Spleen (tissue), 11 donors: ENCODE results near the gene KRTAP2-2. TPM values are rescaled to one million over a fixed set of nuclear protein-coding genes. Genes with fewer than 3 reads are reported as not detected.
"Not testable (repeated sequence)": the region's sequence is repeated elsewhere in the genome, so short reads cannot be mapped to it uniquely, and the experiment has no call there.

Experiments
- DNase-seq: peaks from one replicate; pipeline ENCODE4 v3.0.0-alpha.2; 2020
- H3K27ac ChIP-seq, 8 donors: fragments of 200-600 bp; sonication (generic) in 7 of 8; 1 replicate in 4 of 8; 2 replicates in 4 of 8; pipeline versions ENCODE4 v1.5.0 to v1.8.0; 2016 to 2021; ENCODE audit warnings: inconsistent platforms in 4 of 8, mild to moderate bottlenecking in 4 of 8, moderate library complexity in 1 of 8
- H3K27me3 ChIP-seq, 7 donors: fragments of 200-600 bp; sonication (generic) in 6 of 7; replicated peaks in 1 of 7; 1 replicate in 4 of 7; 2 replicates in 3 of 7; pipeline versions ENCODE4 v1.5.0 to v1.8.0; 2016 to 2021; ENCODE audit warnings: inconsistent platforms in 3 of 7, mild to moderate bottlenecking in 1 of 7
- H3K36me3 ChIP-seq, 6 donors: fragments of 200-600 bp; sonication (generic) in 5 of 6; 1 replicate in 4 of 6; 2 replicates in 2 of 6; pipeline versions ENCODE4 v1.5.0 to v1.8.0; 2016 to 2021; ENCODE audit warnings: inconsistent platforms in 2 of 6
- H3K4me1 ChIP-seq, 6 donors: fragments of 200-600 bp; sonication (generic) in 5 of 6; 1 replicate in 3 of 6; 2 replicates in 3 of 6; pipeline versions ENCODE4 v1.5.0 to v1.8.0; 2016 to 2021; ENCODE audit warnings: inconsistent platforms in 3 of 6
- H3K4me3 ChIP-seq, 8 donors: fragments of 200-600 bp; sonication (generic) in 7 of 8; 1 replicate in 4 of 8; 2 replicates in 4 of 8; pipeline versions ENCODE4 v1.5.0 to v1.8.0; 2016 to 2021; ENCODE audit warnings: inconsistent platforms in 4 of 8, mild to moderate bottlenecking in 4 of 8, moderate library complexity in 2 of 8
- H3K9me3 ChIP-seq, 8 donors: fragments of 200-600 bp; sonication (generic) in 7 of 8; 1 replicate in 4 of 8; 2 replicates in 4 of 8; pipeline versions ENCODE4 v1.5.0 to v1.8.0; 2016 to 2021; ENCODE audit warnings: inconsistent platforms in 4 of 8
- CTCF ChIP-seq, 11 experiments: fragments of 200-600 bp in 7 of 11; fragments of 450-650 bp in 4 of 11; sonication (generic) in 4 of 11; IDR thresholded peaks in 8 of 11; conservative IDR thresholded peaks in 3 of 11; 1 replicate in 7 of 11; 2 replicates in 4 of 11; pipeline versions ENCODE4 v1.4.0 to v1.8.0; 2016 to 2021; ENCODE audit warnings: antibody characterized with exemption in 11 of 11, inconsistent platforms in 4 of 11, mild to moderate bottlenecking in 1 of 11
- POLR2A ChIP-seq, 3 donors: fragments of 450-650 bp; IDR thresholded peaks; one replicate each; pipeline ENCODE4 v1.5.1; 2017; ENCODE audit warnings: antibody characterized with exemption in 3 of 3, mild to moderate bottlenecking in 1 of 3
- POLR2AphosphoS5 ChIP-seq, 3 donors: sonication (generic); formaldehyde crosslinking; IDR thresholded peaks; one replicate each; pipeline ENCODE4 v1.5.1; 2017; ENCODE audit warnings: antibody characterized with exemption in 3 of 3
- WGBS, 5 donors: extraction: QIAGEN DNeasy Blood & Tissue Kit in 3 of 5; methylation state at CpG; one replicate each; pipeline versions ENCODE4 v1.1.5 to v1.1.7; 2013 to 2018; 5-methylcytosine and 5-hydroxymethylcytosine counted together
- intact Hi-C: fragments of 100-400 bp; cut with DNase I; formaldehyde crosslinking; loops from one replicate; pipeline ENCODE4 v1.15.0; 2023; ENCODE audit warnings: low total_unique reads
- polyA plus RNA-seq, 3 donors: library from polyadenylated mRNA; stranded (reverse); fragments of 200-250 nt; gene quantifications; one replicate each; pipeline ENCODE4 v1.2.1, GENCODE V29; 2013
- total RNA-seq, 7 donors: library from RNA; depleted of rRNA in 3 of 7; stranded (reverse); fragments of >200 nt in 3 of 7; fragmentation: NEBNext Ultra II Directional in 4 of 7; extraction: Animal tissue kit (Norgen Biotek cat#: 25700) in 4 of 7; gene quantifications; one replicate each; pipeline versions ENCODE4 v1.1.0 to v1.2.1, GENCODE V29; 2016 to 2021
- donor health status: healthy with polysubstance abuse.
- donor health status: DM: no; HTN: no; CAD: no; lungs with moderate emphysema.
- donor health status: DM: no; HTN: no; CAD: no.
- donor health status: Bipolar disorder and iron deficiency.
- donor health status: healthy.
- donor health status: DM: no; HTN: no; CAD: no.
- donor health status: DM: yes; HTN: yes; CAD: no.

Gene KRTAP2-2
- total and polyA plus RNA-seq, 10 donors: not detected

- no peaks in the 10 kb centered on the region for H3K4me1 ChIP-seq
- no peak for DNase-seq
- WGBS, 5 donors: 90 to 100% (median 95%) methylated on average over 1 of the region's 1 CpG
Observed at GRCh38 chr17:41057547-41057946, 2.5 kb upstream of the KRTAP2-2 start.

GRCh38 chr17:41054556-41054955 lies 474 bp downstream of the KRTAP2-2 start:
- intact Hi-C loops: not testable (repeated sequence)

More at GRCh38 chr17:41057547-41057946, 2.5 kb upstream of the KRTAP2-2 start:
- intact Hi-C loops: no loop called here
- TF ChIP-seq CTCF (IDR thresholded peaks at IDR 0.05 in 8 of 11, conservative IDR thresholded peaks at IDR 0.05 in 3 of 11): no peak
- no peak for TF ChIP-seq POLR2AphosphoS5 (IDR thresholded peaks at IDR 0.05)
- no peak for TF ChIP-seq POLR2A (IDR thresholded peaks at IDR 0.05)
- Histone ChIP-seq H3K27ac (no peak overlapping the region), H3K9me3 (peaks cover 0 to 10% (median 3%) of the 10 kb centered on the region in 8 donors), H3K36me3 (no peaks in the 10 kb centered on the region), H3K4me3 (no peak overlapping the region), H3K27me3 (peaks cover 0 to 56% (median 7%) of the 10 kb centered on the region in 7 donors)

GRCh38 chr17:41054025-41054424 lies 1.0 kb downstream of the KRTAP2-2 start:
- 89 to 93% (median 91%) methylated on average over 4 of the region's 4 CpGs for WGBS, 5 donors
- intact Hi-C loops: no loop called here
- H3K27me3 ChIP-seq: peaks cover 0 to 41% (median 2%) of the 10 kb centered on the region in 7 donors
- no peak overlapping the region for H3K27ac ChIP-seq
- H3K4me1 ChIP-seq: no peaks in the 10 kb centered on the region
- DNase-seq: no peak
- peaks cover 0 to 10% (median 3%) of the 10 kb centered on the region in 8 donors for H3K9me3 ChIP-seq
- H3K4me3 ChIP-seq: no peak overlapping the region
- no peak for TF ChIP-seq POLR2AphosphoS5 (IDR thresholded peaks at IDR 0.05)
- TF ChIP-seq POLR2A (IDR thresholded peaks at IDR 0.05): no peak
- TF ChIP-seq CTCF (IDR thresholded peaks at IDR 0.05 in 8 of 11, conservative IDR thresholded peaks at IDR 0.05 in 3 of 11): no peak
- H3K36me3 ChIP-seq: no peaks in the 10 kb centered on the region

More at GRCh38 chr17:41054556-41054955, 474 bp downstream of the KRTAP2-2 start:
- 74 to 82% (median 79%) methylated on average over 7 to 9 of the region's 9 CpGs for WGBS, 5 donors
- not testable (repeated sequence) for H3K27ac ChIP-seq, H3K9me3 ChIP-seq, DNase-seq, H3K36me3 ChIP-seq, H3K4me1 ChIP-seq, H3K4me3 ChIP-seq
- peaks cover 0 to 46% (median 0%) of the 10 kb centered on the region in 7 donors for H3K27me3 ChIP-seq

- no peak for TF ChIP-seq POLR2A (IDR thresholded peaks at IDR 0.05)
- TF ChIP-seq POLR2AphosphoS5 (IDR thresholded peaks at IDR 0.05): no peak
- no peak for TF ChIP-seq CTCF (IDR thresholded peaks at IDR 0.05 in 8 of 11, conservative IDR thresholded peaks at IDR 0.05 in 3 of 11)
- H3K4me1 ChIP-seq: no peaks in the 10 kb centered on the region
Observed at GRCh38 chr17:41052566-41052965, 2.5 kb downstream of the KRTAP2-2 start.

GRCh38 chr17:41049110-41049509 lies 5.9 kb downstream of the KRTAP2-2 start:
- intact Hi-C loops: no loop called here
- 31 to 62% (median 39%) methylated on average over 2 of the region's 2 CpGs for WGBS, 5 donors
- H3K9me3 ChIP-seq: no peaks in the 10 kb centered on the region
- TF ChIP-seq CTCF (IDR thresholded peaks at IDR 0.05 in 8 of 11, conservative IDR thresholded peaks at IDR 0.05 in 3 of 11) (no peak), POLR2AphosphoS5 (IDR thresholded peaks at IDR 0.05) (no peak), POLR2A (IDR thresholded peaks at IDR 0.05) (no peak)
- peaks cover 0 to 38% (median 9%) of the 10 kb centered on the region in 7 donors for H3K27me3 ChIP-seq
- H3K36me3 ChIP-seq: no peaks in the 10 kb centered on the region
- no peak overlapping the region for H3K27ac ChIP-seq
- no peaks in the 10 kb centered on the region for H3K4me1 ChIP-seq
- DNase-seq: no peak
- no peak overlapping the region for H3K4me3 ChIP-seq

More at GRCh38 chr17:41052566-41052965, 2.5 kb downstream of the KRTAP2-2 start:
- Histone ChIP-seq H3K27ac (no peak overlapping the region), H3K27me3 (peaks cover 0 to 39% (median 9%) of the 10 kb centered on the region in 7 donors), H3K4me3 (no peak overlapping the region), H3K9me3 (peaks cover 0 to 5% (median 2%) of the 10 kb centered on the region in 8 donors), H3K36me3 (no peaks in the 10 kb centered on the region)
- no peak for DNase-seq
- intact Hi-C loops: no loop called here
